ENCODE measurements around the gene ATP6AP1. TPM values are rescaled to one million over a fixed set of nuclear protein-coding genes. Genes with fewer than 3 reads are reported as not detected.
A peak's percentile ranks its signal among the peaks of the same experiment; 100 is the strongest.

ATP6AP1 gene
- total and polyA plus RNA-seq, 2 donors (not counting 3 experiments of a cell fraction or from before 2014, with no cell fraction given): 145 to 322 TPM

DNA sequence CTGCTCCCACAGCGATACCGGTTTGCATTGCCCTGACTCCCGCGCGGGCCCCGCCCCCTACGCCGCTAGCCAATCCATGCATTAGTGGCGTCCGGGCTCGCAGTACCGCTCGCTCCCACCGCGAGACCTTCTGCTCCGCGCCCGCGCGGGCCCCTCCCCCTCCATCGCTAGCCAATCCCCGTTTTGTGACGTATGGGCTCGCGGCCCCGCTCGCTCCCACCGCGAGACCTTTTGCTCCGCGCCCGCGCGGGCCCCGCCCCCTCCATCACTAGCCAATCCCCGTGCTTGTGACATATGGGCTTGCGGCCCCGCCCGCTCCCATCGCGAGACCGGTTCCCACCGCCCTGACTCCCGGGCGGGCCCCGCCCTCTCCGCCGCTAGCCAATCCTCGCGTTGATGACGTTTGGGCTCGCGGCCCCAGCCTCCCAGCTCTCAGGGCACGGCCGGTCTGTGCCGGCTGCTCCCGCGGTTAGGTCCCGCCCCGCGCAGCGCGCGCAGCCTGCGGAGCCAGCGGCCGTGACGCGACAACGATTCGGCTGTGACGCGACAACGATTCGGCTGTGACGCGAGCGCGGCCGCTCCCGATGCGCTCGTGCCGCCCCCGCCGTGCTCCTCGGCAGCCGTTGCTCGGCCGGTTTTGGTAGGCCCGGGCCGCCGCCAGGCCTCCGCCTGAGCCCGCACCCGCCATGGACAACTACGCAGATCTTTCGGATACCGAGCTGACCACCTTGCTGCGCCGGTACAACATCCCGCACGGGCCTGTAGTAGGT lies 49.5 kb upstream of the ATP6AP1 start, which contains the start of gene EMD:
Gene EMD, plus strand, starts transcription at position 497 of the 770 bp plus-strand sequence. Its CDS starts 190 bp downstream, at position 687.
- peak within 1 kb of the TSS; percentile 94 for H3K9ac ChIP-seq (replicated peaks; ENCODE audit: extremely low read depth, insufficient read depth, low read length)
- peak within 1 kb of the TSS; percentile 87 for H3K27ac ChIP-seq (ENCODE audit: insufficient read depth, low read depth, low read length)
- dilution Hi-C loops (cut with MboI; ENCODE audit: extremely low pct_ligation_motif_present, low sequenced_read_pairs) (no loop called here), intact Hi-C loops (cut with micrococcal nuclease) (loop anchor here (1.0 kb wide), 2 partner anchors 10 to 408 kb away; partner anchors contain the start of gene HCFC1)
- DNase-seq (ENCODE audit: low read depth, low spot score) (peak; percentile 98), FAIRE-seq (peak; percentile 100)
- H3K4me1 ChIP-seq (ENCODE audit: control insufficient read depth, extremely low read depth, insufficient read depth, low read length): peaks cover 9% of the 10 kb centered on the region
- H3K36me3 ChIP-seq (ENCODE audit: control insufficient read depth in 2 of 2, extremely low read depth in 1 of 2, insufficient read depth in 2 of 2, low read length in 2 of 2): no peaks in the 10 kb centered on the region
- H3K27me3 ChIP-seq (ENCODE audit: control insufficient read depth in 2 of 2, insufficient read depth in 2 of 2, low read length in 2 of 2): no peaks in the 10 kb centered on the region
- no peaks in the 10 kb centered on the region for H3K9me1 ChIP-seq (replicated peaks; ENCODE audit: control insufficient read depth, extremely low read depth, insufficient read depth, low read length)
- H3K4me3 ChIP-seq (replicated peaks in 1 of 3; ENCODE audit: insufficient read depth in 1 of 3, low read depth in 1 of 3, low read length in 3 of 3): peak within 1 kb of the TSS; percentile 70 to 95 (median 78)
- no peaks in the 10 kb centered on the region for H3K9me3 ChIP-seq (replicated peaks; ENCODE audit: control insufficient read depth, insufficient read depth, low read length)
- POLR2A ChIA-PET: interaction anchor here (0.7 to 1.2 kb wide), 4 partner anchors 8 to 162 kb away, joined by 3 to 4 read pairs (median 4); no protein-coding TSS in a partner anchor
- TF ChIP-seq GATA2 (IDR thresholded peaks at IDR 0.05; ENCODE audit: insufficient read depth, insufficient read length, low read depth, low read length) (no peak), EZH2 (IDR thresholded peaks at IDR 0.05; ENCODE audit: borderline replicate concordance, low read depth, low read length, severe bottlenecking) (no peak), FOS (IDR thresholded peaks at IDR 0.05; ENCODE audit: borderline replicate concordance, insufficient read depth, low read length) (no peak), POLR2AphosphoS5 (IDR thresholded peaks at IDR 0.05; ENCODE audit: insufficient read depth, low read depth, low read length) (no peak), POLR2A (IDR thresholded peaks at IDR 0.05; ENCODE audit: low read depth, low read length) (no peak), JUN (IDR thresholded peaks at IDR 0.05; ENCODE audit: borderline replicate concordance, insufficient read depth, insufficient read length, low read depth) (no peak), MYC (IDR thresholded peaks at IDR 0.05; ENCODE audit: low read depth, low read length) (no peak)
- TF ChIP-seq, protein P1, sequence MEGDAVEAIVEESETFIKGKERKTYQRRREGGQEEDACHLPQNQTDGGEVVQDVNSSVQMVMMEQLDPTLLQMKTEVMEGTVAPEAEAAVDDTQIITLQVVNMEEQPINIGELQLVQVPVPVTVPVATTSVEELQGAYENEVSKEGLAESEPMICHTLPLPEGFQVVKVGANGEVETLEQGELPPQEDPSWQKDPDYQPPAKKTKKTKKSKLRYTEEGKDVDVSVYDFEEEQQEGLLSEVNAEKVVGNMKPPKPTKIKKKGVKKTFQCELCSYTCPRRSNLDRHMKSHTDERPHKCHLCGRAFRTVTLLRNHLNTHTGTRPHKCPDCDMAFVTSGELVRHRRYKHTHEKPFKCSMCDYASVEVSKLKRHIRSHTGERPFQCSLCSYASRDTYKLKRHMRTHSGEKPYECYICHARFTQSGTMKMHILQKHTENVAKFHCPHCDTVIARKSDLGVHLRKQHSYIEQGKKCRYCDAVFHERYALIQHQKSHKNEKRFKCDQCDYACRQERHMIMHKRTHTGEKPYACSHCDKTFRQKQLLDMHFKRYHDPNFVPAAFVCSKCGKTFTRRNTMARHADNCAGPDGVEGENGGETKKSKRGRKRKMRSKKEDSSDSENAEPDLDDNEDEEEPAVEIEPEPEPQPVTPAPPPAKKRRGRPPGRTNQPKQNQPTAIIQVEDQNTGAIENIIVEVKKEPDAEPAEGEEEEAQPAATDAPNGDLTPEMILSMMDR (IDR thresholded peaks at IDR 0.05; ENCODE audit: extremely low read depth in 1 of 2, insufficient read depth in 1 of 2, low read depth in 1 of 2, low read length in 2 of 2): no peak
- TF ChIP-seq, protein P2, sequence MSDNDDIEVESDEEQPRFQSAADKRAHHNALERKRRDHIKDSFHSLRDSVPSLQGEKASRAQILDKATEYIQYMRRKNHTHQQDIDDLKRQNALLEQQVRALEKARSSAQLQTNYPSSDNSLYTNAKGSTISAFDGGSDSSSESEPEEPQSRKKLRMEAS (IDR thresholded peaks at IDR 0.05; ENCODE audit: insufficient read depth, insufficient read length): no peak
- H2AFZ ChIP-seq (ENCODE audit: low read depth, low read length): peak within 1 kb of the TSS; percentile 38
- H4K20me1 ChIP-seq (replicated peaks; ENCODE audit: control insufficient read depth, extremely low read depth, insufficient read depth, low read length): no peaks in the 10 kb centered on the region
- H3K79me2 ChIP-seq (ENCODE audit: control insufficient read depth, insufficient read depth, low read length): peaks cover 17% of the 10 kb centered on the region
- peak within 1 kb of the TSS; percentile 51 for H3K4me2 ChIP-seq (ENCODE audit: insufficient read depth, low read length)
- BruUV-seq (replicated peaks): no TSS peak
- CTCF ChIA-PET: interaction anchor here (0.6 kb wide), 1 partner anchor 20 kb away, joined by 3 read pairs; no protein-coding TSS in a partner anchor
